Measurements from ENCODE around the gene UTS2.

- TF ChIP-seq POLR2A (IDR thresholded peaks at IDR 0.05; ENCODE audit: low read length) (no peak), GATA1 (IDR thresholded peaks at IDR 0.05; ENCODE audit: low read depth, low read length) (no peak)
Observed at GRCh38 chr1:7879228-7879627, 26.4 kb upstream of the UTS2 start.
